AG09309 (cell line): Measurements from ENCODE around the gene FMC1.
A peak's percentile ranks its signal among the peaks of the same experiment; 100 is the strongest.

Source experiments
- DNase-seq: peaks from one replicate; pipeline ENCODE4 v3.0.0-alpha.2; 2010; ENCODE audit warnings: low read depth
- H3K4me3 ChIP-seq: 2 replicates; pipeline ENCODE4 v1.5.1; 2011; ENCODE audit warnings: mild to moderate bottlenecking, low read depth, low read length, moderate library complexity; ENCODE audit not compliant: control insufficient read depth
- TF ChIP-seq, protein P1 (sequence below): IDR thresholded peaks from 2 replicates; pipeline ENCODE4 v1.5.1; 2011; ENCODE audit warnings: mild to moderate bottlenecking, low read depth, low read length, inconsistent platforms; ENCODE audit not compliant: insufficient read depth, control insufficient read depth; ENCODE audit errors: missing control alignments

The FMC1 gene

DNA sequence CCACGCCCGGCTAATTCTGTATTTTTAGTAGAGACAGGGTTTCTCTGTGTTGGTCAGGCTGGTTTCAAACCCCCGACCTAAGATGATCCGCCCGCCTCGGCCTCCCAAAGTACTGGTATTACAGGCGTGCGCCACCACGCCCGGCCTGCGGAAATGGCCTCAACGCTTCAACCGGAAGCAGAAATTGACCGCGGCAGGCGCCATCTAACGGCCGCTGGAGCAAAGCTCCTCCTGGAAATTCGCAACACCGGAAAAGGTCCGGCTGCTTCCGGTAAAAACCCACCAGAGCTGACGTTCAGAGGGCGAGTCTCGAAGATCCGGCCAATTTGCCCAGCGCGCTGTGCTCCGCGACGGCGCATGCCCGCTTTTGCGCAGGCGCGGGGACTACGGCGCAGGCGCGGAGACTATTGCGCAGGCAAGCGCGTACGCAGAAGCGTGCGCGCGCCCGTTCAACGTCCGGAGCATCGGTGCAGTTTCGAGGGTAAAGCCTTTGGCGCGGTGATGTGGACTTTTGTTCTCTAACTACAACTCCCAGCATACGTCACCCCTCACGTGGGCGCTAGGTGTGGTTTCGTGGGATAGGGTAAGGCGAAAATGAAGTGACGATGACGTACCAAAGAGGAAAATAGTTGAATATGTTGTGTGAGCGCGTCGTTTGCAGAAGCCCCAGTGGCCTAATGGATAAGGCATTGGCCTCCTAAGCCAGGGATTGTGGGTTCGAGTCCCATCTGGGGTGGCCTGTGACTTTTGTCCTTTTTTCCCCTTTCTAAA is 915 bp upstream of the FMC1 start:
- peak overlapping the region; percentile 84 for H3K4me3 ChIP-seq
- peak; percentile 99 for DNase-seq
- TF ChIP-seq, protein P1, sequence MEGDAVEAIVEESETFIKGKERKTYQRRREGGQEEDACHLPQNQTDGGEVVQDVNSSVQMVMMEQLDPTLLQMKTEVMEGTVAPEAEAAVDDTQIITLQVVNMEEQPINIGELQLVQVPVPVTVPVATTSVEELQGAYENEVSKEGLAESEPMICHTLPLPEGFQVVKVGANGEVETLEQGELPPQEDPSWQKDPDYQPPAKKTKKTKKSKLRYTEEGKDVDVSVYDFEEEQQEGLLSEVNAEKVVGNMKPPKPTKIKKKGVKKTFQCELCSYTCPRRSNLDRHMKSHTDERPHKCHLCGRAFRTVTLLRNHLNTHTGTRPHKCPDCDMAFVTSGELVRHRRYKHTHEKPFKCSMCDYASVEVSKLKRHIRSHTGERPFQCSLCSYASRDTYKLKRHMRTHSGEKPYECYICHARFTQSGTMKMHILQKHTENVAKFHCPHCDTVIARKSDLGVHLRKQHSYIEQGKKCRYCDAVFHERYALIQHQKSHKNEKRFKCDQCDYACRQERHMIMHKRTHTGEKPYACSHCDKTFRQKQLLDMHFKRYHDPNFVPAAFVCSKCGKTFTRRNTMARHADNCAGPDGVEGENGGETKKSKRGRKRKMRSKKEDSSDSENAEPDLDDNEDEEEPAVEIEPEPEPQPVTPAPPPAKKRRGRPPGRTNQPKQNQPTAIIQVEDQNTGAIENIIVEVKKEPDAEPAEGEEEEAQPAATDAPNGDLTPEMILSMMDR = peak; percentile 78

DNA sequence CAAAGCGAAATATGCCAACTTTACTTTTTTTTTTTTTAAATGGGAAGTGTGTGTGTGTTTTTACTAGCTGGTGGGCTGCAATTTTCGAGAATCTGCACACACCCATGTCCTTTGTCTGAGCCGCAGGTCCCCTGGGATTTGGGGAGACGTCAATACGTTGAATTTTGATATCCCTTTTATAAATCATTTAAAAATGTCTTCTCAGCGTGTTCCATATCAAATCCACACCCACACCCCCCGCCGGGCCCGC is 404 bp upstream of the FMC1 start:
- TF ChIP-seq, protein P1 = no peak
- H3K4me3 ChIP-seq = peak overlapping the region; percentile 84
- DNase-seq = no peak

DNA sequence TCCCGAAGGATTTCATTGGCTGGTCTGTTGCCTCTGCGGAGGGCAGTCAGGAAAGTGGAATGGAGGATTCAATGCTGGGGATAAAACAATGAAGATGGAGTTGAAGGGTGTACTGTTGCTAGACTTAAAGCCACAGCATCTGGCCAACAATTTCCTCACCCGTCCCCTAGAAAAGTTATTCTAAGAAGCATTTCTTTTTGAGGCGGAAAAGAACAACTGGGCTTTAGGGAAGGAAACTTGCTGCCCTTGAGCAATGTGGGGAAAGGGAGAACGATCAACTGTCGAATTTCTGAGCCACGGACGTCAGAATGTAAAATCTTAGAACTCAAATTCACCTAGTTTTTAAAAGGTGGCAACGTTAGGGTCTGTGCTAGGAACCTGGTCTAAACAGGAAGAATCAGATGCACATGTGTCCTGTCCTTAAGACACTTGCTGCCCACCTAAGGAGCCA is 664 bp downstream of the FMC1 start:
- peak overlapping the region; percentile 84 for H3K4me3 ChIP-seq
- peak; percentile 67 for DNase-seq
- TF ChIP-seq, protein P1 = no peak

DNA sequence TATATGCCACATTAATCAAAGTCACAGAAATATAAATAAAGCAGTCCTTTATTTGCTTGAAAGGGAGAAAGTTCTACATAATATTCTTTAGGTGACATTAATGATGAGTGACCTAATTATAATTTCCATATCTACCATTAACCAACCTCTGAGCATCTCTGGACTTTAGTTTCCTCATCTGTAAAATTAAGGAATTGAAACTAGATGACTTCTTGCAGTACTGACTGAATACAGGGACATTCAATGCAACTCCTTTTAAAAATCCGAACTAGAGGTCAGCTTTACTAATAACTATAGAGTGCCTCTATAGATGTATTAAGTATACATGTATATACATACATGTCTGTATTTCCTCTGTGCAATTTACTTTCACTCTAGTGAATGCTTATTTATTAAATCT is 3.9 kb downstream of the FMC1 start:
- no peak for DNase-seq
- TF ChIP-seq, protein P1 = no peak
- H3K4me3 ChIP-seq = no peak overlapping the region

DNA sequence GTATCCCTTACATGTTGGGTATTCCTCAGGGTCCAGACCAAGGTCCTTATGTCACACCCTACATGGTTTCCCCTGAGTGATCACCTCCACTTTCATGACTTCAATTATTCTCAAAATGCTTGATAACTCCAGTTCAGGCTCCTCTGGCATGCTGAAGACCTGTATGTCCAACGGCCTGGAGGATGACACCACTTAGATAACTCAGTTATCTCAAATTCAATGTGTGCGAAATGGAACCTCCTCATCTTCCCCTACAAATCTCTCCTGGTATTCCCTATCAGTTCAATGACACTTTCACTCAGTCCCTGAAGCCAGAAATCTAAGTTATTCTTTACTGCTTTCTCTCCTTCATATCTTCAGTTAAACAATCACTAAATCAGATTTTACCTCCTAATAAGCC is 9.9 kb downstream of the FMC1 start:
- DNase-seq = no peak
- no peak overlapping the region for H3K4me3 ChIP-seq
- TF ChIP-seq, protein P1 = no peak

DNA sequence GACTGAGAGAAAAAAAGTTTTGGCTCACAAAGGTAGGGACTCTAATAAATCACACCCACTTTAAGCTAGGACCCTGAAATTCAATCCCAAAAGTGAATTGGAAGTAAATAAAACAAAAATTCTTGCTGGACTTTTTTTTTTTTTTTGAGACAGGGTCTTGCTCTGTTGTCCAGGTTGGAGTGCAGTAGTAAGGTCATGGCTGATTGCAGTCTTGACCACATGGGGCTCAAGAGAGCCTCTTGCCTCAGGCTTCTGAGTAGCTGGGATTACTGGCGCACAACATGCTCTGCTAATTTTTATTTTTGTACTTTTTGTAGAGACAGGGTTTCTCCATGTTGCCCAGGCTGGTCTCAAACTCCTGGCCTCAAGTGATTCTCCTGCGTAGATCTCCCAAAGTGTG is 13.6 kb downstream of the FMC1 start:
- DNase-seq = no peak
- H3K4me3 ChIP-seq = no peak overlapping the region
- TF ChIP-seq, protein P1 = no peak
